Neural progenitor cell (in vitro differentiated cells): ENCODE data around the gene APBB2. TPM values are rescaled to one million over a fixed set of nuclear protein-coding genes. Genes with fewer than 3 reads are reported as not detected.

Experiments
- DNase-seq: peaks from one replicate; pipeline ENCODE4 v3.0.0-alpha.2; 2016; ENCODE audit warnings: low spot score
- H2AFZ ChIP-seq: fragments of 200-600 bp; sonication (generic); replicated peaks from 2 replicates; pipeline ENCODE4 v1.6.1; 2016; ENCODE audit warnings: antibody characterized with exemption
- H3F3A ChIP-seq: fragments of 200-600 bp; sonication (generic); 2 replicates; pipeline ENCODE4 v1.6.1; 2016; ENCODE audit warnings: antibody characterized with exemption, low read depth
- H3K27ac ChIP-seq: fragments of 200-600 bp; sonication (generic); 2 replicates; pipeline ENCODE4 v1.5.1; 2016; ENCODE audit warnings: mild to moderate bottlenecking
- H3K27me3 ChIP-seq: fragments of 200-600 bp; sonication (generic); 2 replicates; pipeline ENCODE4 v1.6.1; 2016; ENCODE audit warnings: mild to moderate bottlenecking, moderate library complexity
- H3K36me3 ChIP-seq: fragments of 200-600 bp; sonication (generic); 2 replicates; pipeline ENCODE4 v1.5.1; 2016
- H3K4me1 ChIP-seq: fragments of 200-600 bp; sonication (generic); 2 replicates; pipeline ENCODE4 v1.6.1; 2016; ENCODE audit warnings: mixed run types
- H3K4me2 ChIP-seq: fragments of 200-600 bp; sonication (generic); 2 replicates; pipeline ENCODE4 v1.6.1; 2016
- H3K4me3 ChIP-seq: fragments of 200-600 bp; sonication (generic); 2 replicates; pipeline ENCODE4 v1.5.1; 2016
- H3K79me2 ChIP-seq: fragments of 200-600 bp; sonication (generic); 2 replicates; pipeline ENCODE4 v1.6.1; 2016; ENCODE audit warnings: low read depth
- H3K9ac ChIP-seq: fragments of 200-600 bp; sonication (generic); 2 replicates; pipeline ENCODE4 v1.6.1; 2016
- H3K9me3 ChIP-seq: fragments of 200-600 bp; sonication (generic); 2 replicates; pipeline ENCODE4 v1.5.1; 2016; ENCODE audit warnings: low read depth
- H4K20me1 ChIP-seq: fragments of 200-600 bp; sonication (generic); 2 replicates; pipeline ENCODE4 v1.6.1; 2016; ENCODE audit warnings: low read depth
- H3K27ac Mint-ChIP-seq: 3 replicates; pipeline ENCODE4 v1.8.0; 2021; ENCODE audit warnings: mixed read lengths
- H3K27me3 Mint-ChIP-seq: 2 replicates; pipeline ENCODE4 v1.8.0; 2022; ENCODE audit warnings: low read depth, mild to moderate bottlenecking, inconsistent platforms, moderate library complexity, mixed read lengths; ENCODE audit not compliant: insufficient read depth
- H3K36me3 Mint-ChIP-seq: 3 replicates; pipeline ENCODE4 v1.8.0; 2021; ENCODE audit warnings: mixed read lengths
- H3K4me1 Mint-ChIP-seq: 3 replicates; pipeline ENCODE4 v1.8.0; 2021; ENCODE audit warnings: mixed read lengths
- H3K4me3 Mint-ChIP-seq: 3 replicates; pipeline ENCODE4 v1.8.0; 2021; ENCODE audit warnings: mild to moderate bottlenecking, moderate library complexity, mixed read lengths
- H3K9me3 Mint-ChIP-seq: 3 replicates; pipeline ENCODE4 v1.8.0; 2020; ENCODE audit warnings: mixed read lengths
- CTCF ChIP-seq: fragments of 200-600 bp; sonication (generic); IDR thresholded peaks from 2 replicates; pipeline ENCODE4 v1.5.1; 2017; ENCODE audit warnings: antibody characterized with exemption, mild to moderate bottlenecking
- EZH2 ChIP-seq: fragments of 200-600 bp; sonication (generic); IDR thresholded peaks from 2 replicates; pipeline ENCODE4 v1.6.1; 2017; ENCODE audit warnings: antibody characterized with exemption, mild to moderate bottlenecking, moderate library complexity
- EZH2phosphoT487 ChIP-seq: fragments of 200-600 bp; sonication (generic); IDR thresholded peaks from 2 replicates; pipeline ENCODE4 v1.6.1; 2017; ENCODE audit warnings: antibody characterized with exemption
- total RNA-seq: library from RNA; depleted of rRNA; stranded (reverse); fragments of >200 nt; gene quantifications from 2 replicates; pipeline ENCODE4 v1.2.3, GENCODE V29; 2015; ENCODE audit warnings: low replicate concordance

The APBB2 gene
- total RNA-seq, 1 donor from 2014 or later: 83.2 TPM

GRCh38 chr4:40967550-40967949, 246.8 kb downstream of the APBB2 start:
- no peak for DNase-seq

GRCh38 chr4:40966091-40966490, 248.3 kb downstream of the APBB2 start:
- no peaks in the 10 kb centered on the region for H3K9me3 ChIP-seq

More at GRCh38 chr4:40967550-40967949, 246.8 kb downstream of the APBB2 start:
- Mint-ChIP-seq H3K4me3 (no peak overlapping the region), H3K9me3 (no peaks in the 10 kb centered on the region), H3K36me3 (no peaks in the 10 kb centered on the region), H3K27me3 (peaks cover 2% of the 10 kb centered on the region), H3K27ac (no peak overlapping the region), H3K4me1 (peaks cover 26% of the 10 kb centered on the region)
- no peaks in the 10 kb centered on the region for H3K27me3 ChIP-seq
- H2AFZ ChIP-seq: no peak overlapping the region
- H3K36me3 ChIP-seq: no peaks in the 10 kb centered on the region
- no peaks in the 10 kb centered on the region for H3K79me2 ChIP-seq
- H4K20me1 ChIP-seq: no peaks in the 10 kb centered on the region
- peaks cover 7% of the 10 kb centered on the region for H3K4me1 ChIP-seq
- no peak for TF ChIP-seq EZH2
- TF ChIP-seq CTCF: no peak
- no peak for TF ChIP-seq EZH2phosphoT487
- no peaks in the 10 kb centered on the region for H3F3A ChIP-seq
- H3K27ac ChIP-seq: no peak overlapping the region
- no peaks in the 10 kb centered on the region for H3K9me3 ChIP-seq
- no peak overlapping the region for H3K4me2 ChIP-seq
- H3K4me3 ChIP-seq: no peak overlapping the region
- H3K9ac ChIP-seq: no peak overlapping the region

GRCh38 chr4:40963897-40964478, 250.4 kb downstream of the APBB2 start:
- Histone ChIP-seq H3K27ac (no peak overlapping the region), H3K36me3 (no peaks in the 10 kb centered on the region), H3K9me3 (no peaks in the 10 kb centered on the region), H3K4me3 (no peak overlapping the region), H3K4me1 (peaks cover 13% of the 10 kb centered on the region), H3K27me3 (no peaks in the 10 kb centered on the region), H3K79me2 (no peaks in the 10 kb centered on the region), H3F3A (no peaks in the 10 kb centered on the region), H4K20me1 (no peaks in the 10 kb centered on the region), H3K9ac (no peak overlapping the region), H2AFZ (no peak overlapping the region), H3K4me2 (no peak overlapping the region)
- Mint-ChIP-seq H3K4me3 (no peak overlapping the region), H3K9me3 (peaks cover 8% of the 10 kb centered on the region), H3K36me3 (peaks cover 5% of the 10 kb centered on the region), H3K27me3 (peaks cover 2% of the 10 kb centered on the region), H3K4me1 (peaks cover 11% of the 10 kb centered on the region), H3K27ac (no peak overlapping the region)
- TF ChIP-seq CTCF: no peak
- TF ChIP-seq EZH2phosphoT487: no peak
- no peak for TF ChIP-seq EZH2
- DNase-seq: no peak

More at GRCh38 chr4:40966091-40966490, 248.3 kb downstream of the APBB2 start:
- H2AFZ ChIP-seq: no peak overlapping the region
- H3K4me3 ChIP-seq: no peak overlapping the region
- H3K4me2 ChIP-seq: no peak overlapping the region
- no peak overlapping the region for H3K27ac ChIP-seq
- no peaks in the 10 kb centered on the region for H3K79me2 ChIP-seq
- H3K36me3 Mint-ChIP-seq: peaks cover 4% of the 10 kb centered on the region
- peaks cover 26% of the 10 kb centered on the region for H3K4me1 Mint-ChIP-seq
- H3K9ac ChIP-seq: no peak overlapping the region
- H3K4me1 ChIP-seq: peaks cover 16% of the 10 kb centered on the region
- TF ChIP-seq EZH2phosphoT487 (no peak), EZH2 (no peak), CTCF (no peak)
- no peaks in the 10 kb centered on the region for H3K36me3 ChIP-seq
- no peak overlapping the region for H3K27ac Mint-ChIP-seq
- H3K4me3 Mint-ChIP-seq: no peak overlapping the region
- peaks cover 2% of the 10 kb centered on the region for H3K27me3 Mint-ChIP-seq
- no peaks in the 10 kb centered on the region for H4K20me1 ChIP-seq
- H3K27me3 ChIP-seq: no peaks in the 10 kb centered on the region
- no peaks in the 10 kb centered on the region for H3F3A ChIP-seq
- DNase-seq: no peak
- H3K9me3 Mint-ChIP-seq: peaks cover 2% of the 10 kb centered on the region
